DOHH2 (cell line): ENCODE data around the gene MGAT4A.

Experiments
- H3F3A ChIP-seq: fragments of 200-600 bp; sonication (generic), shearing (Covaris generic); 2 replicates; pipeline ENCODE4 v1.6.0; 2016; ENCODE audit warnings: antibody characterized with exemption, mild to moderate bottlenecking; ENCODE audit not compliant: control insufficient read depth, insufficient read depth
- H3K27ac ChIP-seq: fragments of 200-600 bp; sonication (generic); 2 replicates; pipeline ENCODE4 v1.5.1; 2014; ENCODE audit warnings: low read depth, mild to moderate bottlenecking, low read length, moderate library complexity
- H3K27me3 ChIP-seq: fragments of 200-600 bp; sonication (generic); 2 replicates; pipeline ENCODE4 v1.6.1; 2014; ENCODE audit warnings: mild to moderate bottlenecking, low read length, mixed read lengths; ENCODE audit not compliant: control insufficient read depth
- H3K36me3 ChIP-seq: fragments of 200-600 bp; sonication (generic); 2 replicates; pipeline ENCODE4 v1.6.1; 2014; ENCODE audit warnings: mild to moderate bottlenecking, low read length, moderate library complexity, mixed read lengths; ENCODE audit not compliant: control insufficient read depth
- H3K4me1 ChIP-seq: fragments of 200-600 bp; sonication (generic); 2 replicates; pipeline ENCODE4 v1.6.1; 2014; ENCODE audit warnings: mild to moderate bottlenecking, low read length, mixed read lengths; ENCODE audit not compliant: control insufficient read depth
- H3K4me2 ChIP-seq: fragments of 200-600 bp; sonication (generic); 2 replicates; pipeline ENCODE4 v1.6.0; 2014; ENCODE audit warnings: mild to moderate bottlenecking, low read length, moderate library complexity
- H3K4me3 ChIP-seq: fragments of 200-600 bp; sonication (generic); 2 replicates; pipeline ENCODE4 v1.5.1; 2014; ENCODE audit warnings: mild to moderate bottlenecking, low read length, mixed read lengths
- H3K79me2 ChIP-seq: fragments of 200-600 bp; sonication (generic); 2 replicates; pipeline ENCODE4 v1.6.1; 2014; ENCODE audit warnings: mild to moderate bottlenecking, low read length, mixed read lengths; ENCODE audit not compliant: control insufficient read depth
- H3K9me2 ChIP-seq: fragments of 200-600 bp; sonication (generic); replicated peaks from 2 replicates; pipeline ENCODE4 v1.6.1; 2014; ENCODE audit warnings: mild to moderate bottlenecking, low read length, mixed read lengths; ENCODE audit not compliant: control insufficient read depth
- H3K9me3 ChIP-seq: fragments of 200-600 bp; sonication (generic); 2 replicates; pipeline ENCODE4 v1.6.1; 2014; ENCODE audit warnings: antibody characterized with exemption, low read length, mixed read lengths; ENCODE audit not compliant: control insufficient read depth, insufficient read depth
- H4K20me1 ChIP-seq: fragments of 200-600 bp; sonication (generic); 2 replicates; pipeline ENCODE4 v1.6.0; 2014; ENCODE audit warnings: low read depth, mild to moderate bottlenecking, antibody characterized with exemption, low read length, moderate library complexity; ENCODE audit not compliant: control insufficient read depth, insufficient read depth
- EZH2phosphoT487 ChIP-seq: fragments of 200-600 bp; sonication (generic); IDR thresholded peaks from 2 replicates; pipeline ENCODE4 v1.6.1; 2017; ENCODE audit warnings: borderline replicate concordance, mild to moderate bottlenecking, antibody characterized with exemption, low read length, moderate library complexity, mixed read lengths
- TF ChIP-seq, protein P1 (sequence below): fragments of 200-600 bp; sonication (generic); IDR thresholded peaks from one replicate; pipeline ENCODE4 v1.5.1; 2014; ENCODE audit warnings: antibody characterized with exemption, mild to moderate bottlenecking, low read depth, low read length; ENCODE audit not compliant: poor library complexity, severe bottlenecking

The MGAT4A gene

DNA sequence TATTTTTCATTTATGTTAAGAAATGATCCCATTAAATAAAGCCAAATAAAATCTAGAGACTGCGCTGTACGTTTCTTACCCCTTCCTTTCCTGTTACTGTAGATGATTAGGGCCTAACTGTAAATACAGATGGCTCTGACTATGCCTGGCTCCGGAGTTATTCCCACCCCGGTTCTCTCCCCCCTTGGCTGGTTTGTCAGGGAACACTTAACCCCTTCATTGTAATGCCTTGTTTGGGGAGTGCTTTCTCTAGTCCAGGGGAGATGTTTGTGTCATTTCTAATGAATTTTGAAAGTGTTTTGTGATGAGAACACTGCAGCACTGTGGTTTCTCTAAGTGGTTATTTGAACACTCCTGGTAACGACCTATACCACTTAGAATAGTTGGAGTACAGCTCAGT, 113.8 kb downstream of the MGAT4A start:
- H3K4me2 ChIP-seq, result no peak overlapping the region
- TF ChIP-seq, protein P1, sequence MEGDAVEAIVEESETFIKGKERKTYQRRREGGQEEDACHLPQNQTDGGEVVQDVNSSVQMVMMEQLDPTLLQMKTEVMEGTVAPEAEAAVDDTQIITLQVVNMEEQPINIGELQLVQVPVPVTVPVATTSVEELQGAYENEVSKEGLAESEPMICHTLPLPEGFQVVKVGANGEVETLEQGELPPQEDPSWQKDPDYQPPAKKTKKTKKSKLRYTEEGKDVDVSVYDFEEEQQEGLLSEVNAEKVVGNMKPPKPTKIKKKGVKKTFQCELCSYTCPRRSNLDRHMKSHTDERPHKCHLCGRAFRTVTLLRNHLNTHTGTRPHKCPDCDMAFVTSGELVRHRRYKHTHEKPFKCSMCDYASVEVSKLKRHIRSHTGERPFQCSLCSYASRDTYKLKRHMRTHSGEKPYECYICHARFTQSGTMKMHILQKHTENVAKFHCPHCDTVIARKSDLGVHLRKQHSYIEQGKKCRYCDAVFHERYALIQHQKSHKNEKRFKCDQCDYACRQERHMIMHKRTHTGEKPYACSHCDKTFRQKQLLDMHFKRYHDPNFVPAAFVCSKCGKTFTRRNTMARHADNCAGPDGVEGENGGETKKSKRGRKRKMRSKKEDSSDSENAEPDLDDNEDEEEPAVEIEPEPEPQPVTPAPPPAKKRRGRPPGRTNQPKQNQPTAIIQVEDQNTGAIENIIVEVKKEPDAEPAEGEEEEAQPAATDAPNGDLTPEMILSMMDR, result no peak
- TF ChIP-seq EZH2phosphoT487, result no peak
- no peaks in the 10 kb centered on the region for H3K9me3 ChIP-seq
- H3K9me2 ChIP-seq, result no peaks in the 10 kb centered on the region
- peaks cover 5% of the 10 kb centered on the region for H3K4me1 ChIP-seq
- H3F3A ChIP-seq, result peaks cover 6% of the 10 kb centered on the region
- H4K20me1 ChIP-seq, result no peaks in the 10 kb centered on the region
- H3K27ac ChIP-seq, result no peak overlapping the region
- no peaks in the 10 kb centered on the region for H3K79me2 ChIP-seq
- H3K27me3 ChIP-seq, result no peaks in the 10 kb centered on the region
- H3K4me3 ChIP-seq, result no peak overlapping the region
- H3K36me3 ChIP-seq, result peaks cover 54% of the 10 kb centered on the region

DNA sequence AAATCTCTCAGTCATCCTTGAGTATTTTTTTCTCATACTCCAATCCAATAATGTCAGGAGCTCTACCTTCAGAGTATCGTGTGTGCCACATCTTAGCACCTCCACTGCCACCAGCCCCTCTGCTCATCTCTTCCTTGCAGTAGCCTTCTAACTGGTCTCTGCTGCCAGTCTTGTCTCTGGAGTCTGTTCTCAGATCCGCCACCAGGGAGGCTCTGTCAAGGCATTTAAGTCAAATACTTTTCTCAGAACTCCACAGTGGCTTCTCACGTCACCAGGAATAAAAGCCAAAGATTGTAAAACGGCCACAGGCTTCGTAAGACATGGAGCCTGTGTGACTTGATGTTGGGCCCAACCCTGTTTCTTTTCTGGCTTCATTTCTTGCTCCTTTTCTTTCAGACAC, 115.5 kb downstream of the MGAT4A start:
- Histone ChIP-seq H3K9me2 (no peaks in the 10 kb centered on the region), H3K4me3 (no peak overlapping the region), H3K79me2 (peaks cover 7% of the 10 kb centered on the region), H3K27ac (no peak overlapping the region), H4K20me1 (no peaks in the 10 kb centered on the region), H3K27me3 (no peaks in the 10 kb centered on the region), H3K36me3 (peaks cover 68% of the 10 kb centered on the region), H3F3A (peaks cover 6% of the 10 kb centered on the region), H3K4me1 (peaks cover 6% of the 10 kb centered on the region), H3K9me3 (no peaks in the 10 kb centered on the region), H3K4me2 (no peak overlapping the region)
- TF ChIP-seq EZH2phosphoT487, result no peak
- TF ChIP-seq, protein P1, result no peak

DNA sequence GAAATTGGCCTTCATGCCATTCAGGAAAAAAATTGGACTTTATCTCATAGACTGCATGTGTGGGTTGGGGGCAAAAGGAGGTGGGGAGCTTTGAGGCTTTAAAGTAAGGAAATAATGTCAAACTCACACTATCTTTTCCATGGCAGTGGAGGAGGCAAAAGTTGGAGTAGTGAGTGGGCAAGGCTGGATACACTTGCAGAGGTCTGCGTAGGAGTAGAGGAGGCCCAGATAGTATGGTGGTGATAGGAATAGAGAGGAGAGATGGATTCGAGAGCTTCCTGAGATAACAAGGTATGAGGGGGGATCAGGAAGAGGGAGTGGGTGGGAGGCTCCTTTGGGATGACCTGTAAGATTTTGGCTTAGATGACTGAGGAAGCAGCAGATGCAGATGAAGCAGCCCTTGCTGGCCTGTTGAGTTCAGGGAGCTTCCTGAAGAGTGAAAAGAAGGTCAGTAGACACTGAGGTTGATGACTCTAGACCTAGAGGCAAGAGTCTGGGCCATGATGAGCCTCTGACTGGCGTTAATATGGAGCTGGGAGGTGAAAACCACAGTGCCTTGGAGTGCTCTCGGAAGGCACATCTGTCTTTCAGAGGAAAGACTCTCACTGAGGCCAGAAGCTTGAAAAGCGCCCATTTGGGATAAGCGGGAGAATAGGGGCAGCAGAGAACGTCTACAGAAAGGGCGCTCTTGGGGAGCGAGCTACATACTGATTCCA, 116.8 kb downstream of the MGAT4A start:
- Histone ChIP-seq H3K4me2 (no peak overlapping the region), H3K4me3 (no peak overlapping the region), H3K4me1 (peaks cover 19% of the 10 kb centered on the region), H3K36me3 (peaks cover 81% of the 10 kb centered on the region), H3K9me3 (no peaks in the 10 kb centered on the region), H3K27ac (no peak overlapping the region), H4K20me1 (no peaks in the 10 kb centered on the region), H3F3A (peaks cover 2% of the 10 kb centered on the region), H3K27me3 (no peaks in the 10 kb centered on the region), H3K79me2 (peaks cover 20% of the 10 kb centered on the region), H3K9me2 (no peaks in the 10 kb centered on the region)
- no peak for TF ChIP-seq EZH2phosphoT487
- TF ChIP-seq, protein P1, result no peak
